Activated CD8-positive, alpha-beta T cell treated with anti-CD3 and anti-CD28 coated beads for 36 hours (primary cell): Measurements from ENCODE around the gene ARHGAP31. TPM values are rescaled to one million over a fixed set of nuclear protein-coding genes. Genes with fewer than 3 reads are reported as not detected.

Experiments
- ATAC-seq: fragments of 200-7000 bp; cut with Tn5 transposase; one replicate; pipeline ENCODE4 v1.10.0; 2021; ENCODE audit warnings: mild to moderate bottlenecking, moderate library complexity
- CTCF ChIA-PET: fragments of 350-600 bp; sonication (Branson Sonifier 250); formaldehyde crosslinking; loops from one replicate; lab custom pipeline; 2021; ENCODE audit warnings: antibody characterized with exemption; lab: Charles Lee
- POLR2A ChIA-PET: fragments of 350-600 bp; sonication (Branson Sonifier 250); formaldehyde crosslinking; loops from one replicate; lab custom pipeline; 2021; ENCODE audit warnings: antibody characterized with exemption; lab: Charles Lee
- DNase-seq: peaks from one replicate; pipeline ENCODE4 v3.0.0-alpha.2; 2020
- H3K27ac Mint-ChIP-seq: one replicate; pipeline ENCODE4 v1.8.0; 2021; ENCODE audit warnings: mild to moderate bottlenecking, mixed read lengths
- H3K27me3 Mint-ChIP-seq: one replicate; pipeline ENCODE4 v1.8.0; 2021; ENCODE audit warnings: mixed read lengths
- H3K36me3 Mint-ChIP-seq: one replicate; pipeline ENCODE4 v1.8.0; 2021; ENCODE audit warnings: low read depth, mixed read lengths
- H3K4me1 Mint-ChIP-seq: one replicate; pipeline ENCODE4 v1.8.0; 2021; ENCODE audit warnings: low read depth, mixed read lengths
- H3K4me3 Mint-ChIP-seq: one replicate; pipeline ENCODE4 v1.8.0; 2021; ENCODE audit warnings: mild to moderate bottlenecking, moderate library complexity, mixed read lengths
- H3K9me3 Mint-ChIP-seq: one replicate; pipeline ENCODE4 v1.8.0; 2021; ENCODE audit warnings: mixed read lengths
- intact Hi-C: fragments of 100-400 bp; cut with micrococcal nuclease; formaldehyde crosslinking; loops from one replicate; pipeline ENCODE4 v1.10.0; 2022
- total RNA-seq, 2 experiments: library from RNA; stranded (reverse); gene quantifications; one replicate each; pipeline ENCODE4 v1.2.3, GENCODE V29; 2021
- TF ChIP-seq, protein P1 (sequence below): fragments of 200-600 bp; IDR thresholded peaks from one replicate; pipeline ENCODE4 v1.8.0; 2022; ENCODE audit warnings: antibody characterized with exemption, mild to moderate bottlenecking

ARHGAP31 gene
- total RNA-seq, 2 experiments from 2014 or later: 6.6 to 8.0 TPM

DNA sequence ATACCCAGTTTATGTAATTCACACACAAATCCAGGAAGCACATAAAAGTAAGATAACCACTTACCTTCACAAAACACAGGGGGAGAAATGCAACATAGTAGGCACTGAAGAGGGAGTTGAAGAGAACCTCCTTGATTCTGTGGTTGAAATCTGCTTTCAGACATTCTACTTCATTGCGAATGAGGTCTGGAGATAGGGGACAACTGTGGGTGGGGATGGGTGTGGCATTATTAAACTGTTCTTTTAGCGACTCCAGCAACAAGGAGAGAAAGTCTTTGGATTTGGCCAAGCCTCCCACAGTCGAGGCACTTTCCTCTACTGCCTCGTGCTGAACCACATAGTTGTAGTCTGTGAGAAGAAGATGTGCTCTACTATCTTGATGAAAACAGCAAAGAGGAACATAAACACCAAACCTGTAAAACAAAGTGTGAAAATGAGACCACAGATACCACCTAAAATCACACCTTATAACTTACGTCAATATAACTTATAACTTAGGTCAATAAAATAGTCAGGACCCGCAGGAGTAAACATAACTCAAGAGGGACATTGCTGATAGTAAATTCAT lies 143.6 kb downstream of the ARHGAP31 start:
- intact Hi-C loops: no loop called here
- Mint-ChIP-seq H3K9me3 (no peaks in the 10 kb centered on the region), H3K27ac (no peak overlapping the region), H3K27me3 (no peaks in the 10 kb centered on the region), H3K4me1 (no peaks in the 10 kb centered on the region), H3K36me3 (peaks cover 66% of the 10 kb centered on the region), H3K4me3 (no peak overlapping the region)
- ATAC-seq (no peak), DNase-seq (no peak)
- TF ChIP-seq, protein P1, sequence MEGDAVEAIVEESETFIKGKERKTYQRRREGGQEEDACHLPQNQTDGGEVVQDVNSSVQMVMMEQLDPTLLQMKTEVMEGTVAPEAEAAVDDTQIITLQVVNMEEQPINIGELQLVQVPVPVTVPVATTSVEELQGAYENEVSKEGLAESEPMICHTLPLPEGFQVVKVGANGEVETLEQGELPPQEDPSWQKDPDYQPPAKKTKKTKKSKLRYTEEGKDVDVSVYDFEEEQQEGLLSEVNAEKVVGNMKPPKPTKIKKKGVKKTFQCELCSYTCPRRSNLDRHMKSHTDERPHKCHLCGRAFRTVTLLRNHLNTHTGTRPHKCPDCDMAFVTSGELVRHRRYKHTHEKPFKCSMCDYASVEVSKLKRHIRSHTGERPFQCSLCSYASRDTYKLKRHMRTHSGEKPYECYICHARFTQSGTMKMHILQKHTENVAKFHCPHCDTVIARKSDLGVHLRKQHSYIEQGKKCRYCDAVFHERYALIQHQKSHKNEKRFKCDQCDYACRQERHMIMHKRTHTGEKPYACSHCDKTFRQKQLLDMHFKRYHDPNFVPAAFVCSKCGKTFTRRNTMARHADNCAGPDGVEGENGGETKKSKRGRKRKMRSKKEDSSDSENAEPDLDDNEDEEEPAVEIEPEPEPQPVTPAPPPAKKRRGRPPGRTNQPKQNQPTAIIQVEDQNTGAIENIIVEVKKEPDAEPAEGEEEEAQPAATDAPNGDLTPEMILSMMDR: no peak
- CTCF ChIA-PET: interaction anchor here (0.7 to 1.6 kb wide), 2 partner anchors 16 to 48 kb away, joined by 3 to 4 read pairs; no protein-coding TSS in a partner anchor
- POLR2A ChIA-PET: no interaction called here

DNA sequence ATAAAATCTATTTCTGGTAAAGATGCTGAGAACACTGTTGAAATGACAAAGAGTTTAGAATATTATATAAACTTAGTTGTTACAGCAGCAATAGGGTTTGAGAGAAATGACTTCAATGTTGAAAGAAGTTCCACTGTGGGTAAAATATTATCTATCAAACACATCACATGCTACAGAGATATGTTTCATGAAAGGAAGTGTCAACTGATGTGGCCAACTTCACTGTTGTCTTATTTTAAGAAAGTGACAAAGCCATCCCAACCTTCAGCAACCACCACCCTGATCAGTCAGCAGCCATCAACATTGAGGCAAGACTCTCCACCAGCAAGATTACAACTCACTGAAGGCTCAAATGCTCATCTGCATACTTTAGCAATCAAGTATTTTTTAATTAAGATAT lies 149.0 kb downstream of the ARHGAP31 start:
- H3K4me1 Mint-ChIP-seq: peaks cover 7% of the 10 kb centered on the region
- no peaks in the 10 kb centered on the region for H3K9me3 Mint-ChIP-seq
- H3K36me3 Mint-ChIP-seq: peaks cover 47% of the 10 kb centered on the region
- H3K27ac Mint-ChIP-seq: no peak overlapping the region
- intact Hi-C loops: no loop called here
- POLR2A ChIA-PET: no interaction called here
- DNase-seq: no peak
- no peak overlapping the region for H3K4me3 Mint-ChIP-seq
- CTCF ChIA-PET: no interaction called here
- ATAC-seq: no peak
- no peaks in the 10 kb centered on the region for H3K27me3 Mint-ChIP-seq
- TF ChIP-seq, protein P1: no peak

DNA sequence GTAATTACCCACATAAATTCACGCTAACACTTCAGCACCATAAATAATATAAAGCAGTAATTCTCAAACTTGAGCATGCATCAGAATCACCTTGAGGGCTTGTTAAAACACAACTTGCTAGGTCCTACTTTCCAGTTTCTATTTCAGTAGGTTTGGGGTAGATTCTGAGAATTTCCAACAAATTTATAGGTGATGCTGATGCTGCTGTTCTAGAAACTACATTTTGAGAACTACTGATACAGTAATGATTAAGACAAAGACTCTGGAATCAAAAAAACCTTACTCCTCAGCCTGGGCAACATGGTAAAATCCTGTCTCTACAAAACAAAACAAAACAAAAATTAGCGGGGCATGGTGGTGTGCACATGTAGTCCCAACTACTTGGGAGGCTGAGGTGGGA lies 150.4 kb downstream of the ARHGAP31 start:
- intact Hi-C loops: no loop called here
- CTCF ChIA-PET: no interaction called here

DNA sequence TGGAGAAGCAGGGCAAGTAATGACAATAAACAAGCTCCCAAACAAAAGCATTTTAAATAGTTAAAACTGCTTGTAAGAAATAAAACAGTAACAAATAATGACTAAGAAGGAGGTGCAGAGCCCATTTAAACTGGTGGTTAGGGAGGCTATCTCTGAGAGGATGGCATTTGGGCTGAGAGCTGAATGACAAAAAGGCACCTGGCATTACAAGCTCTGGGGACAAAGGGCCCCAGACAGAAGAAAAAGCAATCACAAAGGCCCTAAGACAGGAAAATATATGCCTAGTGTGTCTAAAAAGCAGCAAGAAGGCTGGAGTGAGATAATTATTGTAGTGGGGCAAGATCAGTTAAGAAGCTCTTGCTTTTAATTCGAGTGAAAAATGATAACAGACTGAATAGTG lies 159.6 kb downstream of the ARHGAP31 start:
- ATAC-seq (no peak), DNase-seq (no peak)
- intact Hi-C loops: no loop called here
- TF ChIP-seq, protein P1: no peak
- POLR2A ChIA-PET: interaction anchor here (1.7 kb wide), 1 partner anchor 10 kb away, joined by 8 read pairs; the partner anchor contains the start of gene TMEM39A
- Mint-ChIP-seq H3K9me3 (no peaks in the 10 kb centered on the region), H3K36me3 (peaks cover 46% of the 10 kb centered on the region), H3K27me3 (no peaks in the 10 kb centered on the region), H3K4me3 (no peak overlapping the region), H3K27ac (no peak overlapping the region), H3K4me1 (peaks cover 14% of the 10 kb centered on the region)
- CTCF ChIA-PET: interaction anchor here (0.9 to 1.9 kb wide), 2 partner anchors 16 to 135 kb away, joined by 3 to 4 read pairs; no protein-coding TSS in a partner anchor

More for the DNA sequence above, 150.4 kb downstream of the ARHGAP31 start:
- Mint-ChIP-seq H3K36me3 (peaks cover 48% of the 10 kb centered on the region), H3K4me3 (no peak overlapping the region), H3K4me1 (peaks cover 7% of the 10 kb centered on the region), H3K27ac (no peak overlapping the region), H3K9me3 (no peaks in the 10 kb centered on the region), H3K27me3 (no peaks in the 10 kb centered on the region)
- TF ChIP-seq, protein P1: no peak
- DNase-seq (no peak), ATAC-seq (no peak)
- POLR2A ChIA-PET: no interaction called here

DNA sequence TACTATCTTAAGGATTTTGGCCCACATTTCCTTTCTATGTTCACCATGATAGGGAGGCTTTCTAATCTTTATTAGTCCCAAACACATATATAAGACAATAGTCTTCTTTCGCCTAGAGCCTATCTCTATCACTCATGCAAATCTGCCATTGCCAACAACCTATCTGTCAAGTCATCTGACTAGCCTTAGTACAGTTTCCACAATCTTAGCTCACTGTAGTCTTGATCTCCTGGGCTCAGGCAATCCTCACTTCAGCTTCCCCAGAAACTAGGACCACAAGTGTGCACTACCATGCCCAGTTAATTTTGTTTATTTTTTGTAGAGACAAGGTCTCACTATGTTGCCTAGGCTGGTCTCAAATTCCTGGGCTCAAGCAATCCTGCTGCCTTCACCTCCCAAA lies 162.3 kb downstream of the ARHGAP31 start:
- no peaks in the 10 kb centered on the region for H3K9me3 Mint-ChIP-seq
- TF ChIP-seq, protein P1: no peak

More for the DNA sequence above, 162.3 kb downstream of the ARHGAP31 start:
- ATAC-seq (no peak), DNase-seq (no peak)
- Mint-ChIP-seq H3K27ac (peak overlapping the region; percentile 24), H3K27me3 (no peaks in the 10 kb centered on the region), H3K36me3 (peaks cover 45% of the 10 kb centered on the region), H3K4me1 (peaks cover 28% of the 10 kb centered on the region), H3K4me3 (no peak overlapping the region)
- CTCF ChIA-PET: no interaction called here
- intact Hi-C loops: no loop called here
- POLR2A ChIA-PET: no interaction called here
